ENCODE measurements around the gene ETF1.
"Not testable (repeated sequence)": the region's sequence is repeated elsewhere in the genome, so short reads cannot be mapped to it uniquely, and the experiment has no call there.

Gene ETF1

DNA sequence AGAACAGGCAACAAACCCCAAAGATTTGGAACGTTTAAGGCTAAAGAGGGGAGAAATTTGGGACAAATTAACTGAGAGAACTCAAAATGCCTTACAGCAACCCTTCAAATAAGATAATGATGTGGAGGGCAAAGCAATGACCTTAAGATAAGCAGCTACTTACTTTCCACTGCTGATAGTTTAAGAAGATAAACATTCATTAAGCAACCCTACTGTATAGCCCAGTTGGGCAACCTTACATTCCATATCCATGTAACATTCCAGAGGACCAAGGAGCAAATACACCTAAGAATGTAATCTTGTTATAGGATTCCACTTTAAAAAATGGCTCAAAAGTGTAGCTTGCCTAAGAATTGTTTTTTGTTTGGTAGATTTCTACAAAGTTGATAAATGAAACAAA lies 14.8 kb downstream of the ETF1 start:
- no peak for DNase-seq

DNA sequence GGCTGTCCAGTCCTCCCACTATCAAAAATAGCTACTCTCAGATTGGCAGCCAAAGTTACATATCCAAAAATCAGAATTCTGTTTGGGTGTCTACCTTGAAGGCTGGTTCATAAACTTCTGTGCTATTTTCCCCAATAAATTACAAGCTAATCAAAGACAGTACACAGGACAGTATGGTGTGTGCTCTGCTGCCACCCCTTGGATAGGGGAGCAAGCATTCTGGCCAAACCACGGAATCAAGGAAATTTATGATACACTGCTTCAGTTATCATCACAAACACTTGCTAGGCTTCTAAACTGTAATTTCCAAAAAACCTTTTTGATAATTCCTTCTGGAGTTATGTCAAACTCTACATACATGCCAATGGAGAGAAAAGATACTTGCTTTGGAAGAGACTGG lies 15.9 kb downstream of the ETF1 start:
- no peak for DNase-seq

DNA sequence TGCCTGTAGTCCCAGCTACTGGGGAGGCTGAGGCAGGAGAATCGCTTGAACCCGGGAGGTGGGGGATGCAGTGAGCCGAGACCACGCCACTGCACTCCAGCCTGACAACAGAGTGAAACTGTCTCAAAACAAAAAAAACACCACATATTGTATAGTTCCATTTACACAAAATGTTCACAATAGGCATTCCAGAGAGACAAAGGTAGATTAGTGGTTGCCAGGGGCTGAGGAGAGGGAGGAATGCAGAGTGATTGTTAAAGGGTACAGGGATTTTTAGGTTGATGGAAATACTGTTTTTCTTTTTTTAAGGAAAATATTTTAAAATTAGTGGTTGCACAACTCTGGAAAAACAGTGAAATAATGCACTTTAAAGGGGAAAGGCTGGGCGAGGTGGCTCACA lies 19.6 kb downstream of the ETF1 start:
- no peak for DNase-seq

DNA sequence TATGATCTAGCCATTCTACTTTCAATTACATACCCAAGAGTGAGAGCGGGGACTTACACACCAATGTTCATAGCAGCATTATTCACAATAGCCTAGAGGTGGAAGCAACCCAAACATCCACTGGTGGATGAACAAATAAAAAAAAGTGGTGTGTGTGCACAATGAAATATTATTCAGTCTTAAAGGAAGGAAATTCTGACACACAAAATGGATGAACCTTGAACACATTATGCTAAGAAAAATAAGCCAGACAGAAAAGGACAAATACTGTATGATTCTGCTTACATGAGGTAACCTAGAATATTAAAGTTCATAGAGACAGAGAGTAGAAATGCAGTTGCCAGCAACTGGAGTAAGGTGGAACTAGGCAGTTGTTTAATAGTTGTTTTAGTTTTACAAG lies 22.1 kb downstream of the ETF1 start:
- DNase-seq: no peak

DNA sequence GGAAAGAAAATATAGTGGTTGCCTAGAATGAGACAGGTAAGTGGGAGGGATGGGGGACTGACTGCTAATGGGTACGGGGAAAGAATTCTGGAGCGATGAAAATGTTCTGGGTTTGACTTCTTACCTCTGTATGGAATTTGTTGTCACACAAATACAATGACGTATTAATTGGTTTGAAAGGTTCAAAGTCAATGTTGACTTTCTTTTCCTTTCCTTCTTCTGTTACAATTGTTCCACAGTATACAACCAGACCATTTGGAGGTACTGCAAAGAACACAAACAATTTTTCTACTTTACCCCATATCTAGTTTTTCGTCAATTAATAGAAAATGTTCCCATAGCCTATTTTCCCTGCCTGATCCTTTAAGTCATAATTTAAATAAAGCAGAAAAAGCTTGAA lies 25.6 kb downstream of the ETF1 start:
- no peak for DNase-seq

DNA sequence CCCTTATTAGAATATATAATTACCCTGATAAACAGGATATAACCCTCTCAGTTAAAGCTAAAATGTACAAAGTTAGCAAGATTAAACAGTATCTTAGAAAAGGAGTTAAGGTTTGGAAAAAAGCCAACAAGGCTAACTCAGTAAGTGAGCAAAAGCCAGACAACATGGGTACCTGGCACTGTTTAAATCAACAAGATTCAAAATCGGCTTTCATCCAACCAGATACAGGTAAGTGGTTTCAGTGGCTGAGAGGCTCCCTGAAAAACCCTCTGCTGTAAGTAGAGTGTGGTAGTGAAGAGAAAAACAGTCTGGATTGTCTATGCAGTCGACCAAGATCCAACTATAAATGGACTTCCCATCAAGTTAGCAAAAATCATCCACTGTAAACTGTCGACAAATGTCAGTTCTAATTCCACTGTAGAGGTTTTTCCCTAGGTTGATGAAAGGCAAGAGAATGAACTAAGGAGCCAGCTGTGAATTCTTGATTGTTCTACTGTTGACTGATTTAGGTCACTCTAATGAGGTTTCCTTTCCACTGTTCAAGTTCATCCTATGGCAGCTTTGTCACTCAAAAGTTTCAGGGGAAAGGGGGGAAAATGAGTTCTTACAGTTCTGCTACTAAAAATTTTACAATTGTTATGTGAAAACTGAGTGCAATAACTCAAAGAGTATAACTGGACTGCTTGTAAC lies 27.3 kb downstream of the ETF1 start:
- DNase-seq: no peak

DNA sequence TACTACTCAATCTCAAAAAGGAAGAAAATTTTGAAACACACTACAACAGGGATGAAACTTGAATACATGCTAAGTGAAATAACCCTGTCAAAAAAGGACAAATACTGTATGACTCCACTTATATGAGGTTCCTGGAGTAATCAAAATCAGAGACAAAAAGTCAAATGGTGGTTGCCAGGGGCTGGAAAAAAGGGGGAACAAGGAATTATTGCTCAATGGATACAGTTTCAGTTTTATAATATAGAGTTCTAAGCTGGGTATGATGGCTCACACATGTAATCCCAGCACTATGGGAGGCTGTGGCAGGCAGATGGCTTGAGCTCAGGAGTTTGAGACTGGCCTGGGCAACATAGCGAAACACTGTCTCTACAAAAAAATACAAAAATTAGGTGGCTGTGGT lies 29.0 kb downstream of the ETF1 start:
- DNase-seq: no peak

DNA sequence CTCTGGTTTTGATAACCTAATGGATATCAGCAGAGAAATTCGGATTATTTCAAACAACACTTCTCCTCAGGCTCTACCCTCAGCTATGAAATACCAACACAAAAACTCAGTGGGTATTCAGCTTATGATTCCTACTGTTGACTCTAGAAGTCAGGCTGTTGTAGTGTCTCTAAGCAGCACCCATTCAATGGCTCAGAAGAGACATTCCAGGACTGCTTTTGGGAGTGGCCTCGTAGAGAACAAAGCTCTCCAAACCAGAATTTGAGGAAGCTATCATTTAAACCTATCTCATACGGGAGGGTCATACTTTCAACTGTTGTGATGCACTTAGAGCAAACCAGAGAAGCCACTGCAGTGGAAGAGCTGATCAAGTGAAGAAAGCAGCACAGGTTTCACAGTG lies 34.1 kb downstream of the ETF1 start:
- DNase-seq: no peak

DNA sequence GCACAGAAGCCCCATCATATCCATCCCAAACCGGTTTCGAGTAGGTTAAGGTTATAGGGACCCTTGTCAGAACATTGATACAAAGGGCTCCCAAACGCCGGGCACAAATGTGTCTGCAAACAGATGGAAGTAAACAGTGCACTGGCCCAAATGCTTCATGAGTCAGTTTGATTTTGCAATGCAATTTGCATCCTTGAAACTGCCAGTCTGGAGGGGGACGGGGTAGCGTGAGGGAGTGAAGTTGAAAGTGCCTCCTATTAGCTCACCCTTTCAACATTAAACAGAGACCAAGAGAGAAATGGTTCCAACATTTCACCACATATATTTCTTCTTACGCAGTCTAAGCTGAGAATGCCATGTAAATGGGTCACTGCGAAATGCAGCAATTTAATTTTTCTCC lies 35.6 kb downstream of the ETF1 start:
- DNase-seq: not testable (repeated sequence)

DNA sequence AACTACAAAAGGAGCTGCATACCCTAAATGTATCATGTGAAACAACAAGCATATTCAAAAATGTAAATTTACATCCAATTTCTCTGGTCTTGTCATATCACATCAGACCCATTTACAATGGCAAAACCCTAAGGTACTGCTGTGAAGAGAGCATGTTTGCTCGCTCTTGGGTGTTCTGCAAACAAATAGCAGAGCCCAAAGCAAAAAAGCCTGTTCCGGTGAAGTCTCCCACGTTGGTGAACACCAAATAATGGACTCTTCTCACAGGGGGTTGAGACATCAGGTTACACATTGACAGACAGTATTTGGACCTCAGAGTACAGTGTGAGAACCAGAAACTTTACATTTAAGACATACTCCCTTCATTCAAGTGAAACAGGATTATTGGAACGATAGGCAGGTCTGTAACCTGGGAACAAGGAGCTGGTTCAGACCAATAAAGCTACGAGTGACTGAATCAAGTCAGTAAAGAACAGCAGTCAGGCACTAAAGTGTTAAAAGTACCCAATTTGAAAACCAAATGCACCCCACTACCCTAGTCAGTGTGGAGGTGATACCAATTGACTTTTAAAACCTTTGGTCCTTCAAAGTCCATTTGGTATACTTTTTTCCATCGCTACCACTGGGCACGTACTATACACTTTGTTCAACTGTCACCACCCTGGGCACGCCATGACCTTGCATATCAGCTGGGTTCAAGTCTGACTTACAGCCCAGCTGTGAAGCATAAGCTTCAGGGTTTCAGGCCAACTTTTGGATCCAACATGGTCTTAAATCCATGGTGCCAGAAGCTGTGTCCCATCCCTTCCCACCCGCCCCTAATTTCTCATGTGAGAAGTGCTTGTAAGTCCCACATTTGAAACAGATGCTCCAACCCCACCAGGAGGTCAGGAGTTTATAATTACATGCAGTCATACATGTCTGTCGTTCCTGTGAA lies 36.4 kb downstream of the ETF1 start:
- DNase-seq: no peak

DNA sequence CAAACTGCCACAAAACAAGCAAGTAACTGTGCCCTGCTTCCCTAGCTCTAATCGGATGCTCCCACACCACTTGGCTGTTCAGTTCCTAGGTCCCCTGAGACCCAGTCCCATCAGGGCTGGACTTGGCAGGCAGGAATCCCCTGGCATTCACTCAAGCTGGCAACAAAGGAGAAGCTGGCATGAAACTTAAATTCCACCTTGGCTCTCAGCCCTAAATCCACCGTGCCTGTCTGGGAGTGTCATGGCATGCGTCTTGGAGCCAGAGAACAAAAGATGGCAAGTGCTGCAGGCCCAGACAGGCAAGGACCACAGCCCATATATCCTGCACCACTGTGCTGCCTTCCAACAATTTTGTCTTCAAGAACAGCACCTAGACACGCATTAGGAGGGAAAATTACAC lies 38.2 kb downstream of the ETF1 start:
- DNase-seq: no peak

DNA sequence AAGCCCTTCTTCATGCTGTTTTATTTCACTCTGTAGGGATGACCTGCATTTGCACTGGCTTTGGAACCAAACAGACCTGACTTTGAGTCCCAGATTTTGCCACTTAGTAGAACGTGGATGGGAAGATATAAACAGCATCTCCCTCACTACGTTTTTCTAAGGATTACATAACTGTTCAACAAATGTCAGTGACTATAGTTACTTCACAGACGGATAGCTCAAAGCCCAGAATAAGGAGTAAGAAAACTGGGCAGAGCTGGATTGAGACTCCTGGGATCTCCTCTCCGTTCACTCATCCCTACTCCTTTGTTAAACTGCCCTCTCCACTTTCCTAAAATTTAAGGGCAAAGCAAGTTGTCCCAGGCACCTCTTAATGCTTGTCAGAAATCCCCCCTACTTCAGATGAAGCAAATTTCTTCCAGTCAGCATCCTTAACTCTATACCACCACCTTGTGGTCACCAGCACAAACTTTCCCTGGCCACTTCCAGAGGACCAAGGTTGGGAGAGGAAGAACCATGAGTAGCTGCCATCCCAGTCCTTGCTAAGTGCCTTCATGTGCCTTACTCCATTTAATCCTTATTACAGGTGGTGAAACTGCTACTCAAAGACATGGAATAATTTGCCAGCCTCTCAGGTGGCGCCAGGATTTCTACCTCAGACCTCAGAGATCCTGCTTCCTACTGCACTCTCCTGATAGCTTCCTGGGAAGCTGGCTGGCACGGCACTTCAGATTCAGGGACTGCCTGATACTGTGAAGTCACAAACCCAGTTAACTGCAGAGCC lies 39.4 kb downstream of the ETF1 start:
- no peak for DNase-seq

DNA sequence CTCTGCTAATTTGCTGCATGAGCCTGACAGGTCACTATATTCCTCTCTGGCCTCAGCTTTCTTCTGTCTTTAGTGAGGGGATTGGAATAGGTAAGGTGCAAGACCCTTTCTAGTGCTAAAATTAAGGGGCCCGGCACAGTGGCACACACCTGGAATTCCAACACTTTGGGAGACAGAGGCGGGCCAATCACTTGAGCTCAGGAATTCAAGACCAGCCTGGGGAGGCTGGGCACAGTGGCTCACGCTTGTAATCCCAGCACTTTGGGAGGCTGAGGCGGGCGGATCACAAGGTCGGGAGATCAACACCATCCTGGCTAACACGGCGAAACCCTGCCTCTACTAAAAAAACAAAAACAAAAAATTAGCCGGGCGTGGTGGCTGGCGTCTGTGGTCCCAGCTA lies 40.5 kb downstream of the ETF1 start:
- no peak for DNase-seq

DNA sequence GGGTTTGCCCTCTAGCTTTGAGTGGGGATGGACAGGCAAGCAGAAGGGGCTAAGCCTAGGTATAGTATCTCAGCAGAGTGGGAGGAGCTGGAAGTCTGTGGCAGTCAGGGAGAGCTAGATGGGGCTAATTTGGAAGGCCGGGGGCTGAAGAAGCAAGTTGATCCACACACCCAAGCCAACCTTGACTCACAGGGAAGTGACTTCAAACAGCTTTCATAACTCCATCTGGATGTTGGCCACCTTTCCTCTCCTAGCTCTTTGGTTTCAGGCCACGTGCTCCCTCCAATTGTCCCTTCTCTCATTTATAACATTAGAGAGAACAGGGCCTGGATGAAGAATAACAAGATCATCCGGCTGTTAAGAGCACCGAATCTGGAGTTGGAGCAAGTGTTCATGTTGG lies 40.9 kb downstream of the ETF1 start:
- DNase-seq: no peak

DNA sequence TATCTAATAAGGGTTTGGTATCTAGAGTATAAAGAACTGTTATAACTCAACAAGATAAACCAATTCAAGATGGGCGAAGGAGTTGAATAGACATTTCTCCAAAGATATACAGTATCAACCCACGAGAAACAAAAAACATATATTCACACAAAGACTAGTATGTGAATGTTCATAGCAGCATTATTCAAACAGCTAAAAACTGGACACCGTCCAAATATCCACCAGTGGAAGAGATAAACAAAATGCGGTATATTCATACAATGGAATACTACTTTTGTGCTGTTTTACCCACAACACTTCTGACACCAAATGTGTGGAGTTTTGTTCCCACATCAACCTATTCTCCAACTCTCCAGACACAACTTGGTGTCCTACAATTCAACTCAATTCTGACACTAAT lies 44.7 kb downstream of the ETF1 start:
- no peak for DNase-seq

DNA sequence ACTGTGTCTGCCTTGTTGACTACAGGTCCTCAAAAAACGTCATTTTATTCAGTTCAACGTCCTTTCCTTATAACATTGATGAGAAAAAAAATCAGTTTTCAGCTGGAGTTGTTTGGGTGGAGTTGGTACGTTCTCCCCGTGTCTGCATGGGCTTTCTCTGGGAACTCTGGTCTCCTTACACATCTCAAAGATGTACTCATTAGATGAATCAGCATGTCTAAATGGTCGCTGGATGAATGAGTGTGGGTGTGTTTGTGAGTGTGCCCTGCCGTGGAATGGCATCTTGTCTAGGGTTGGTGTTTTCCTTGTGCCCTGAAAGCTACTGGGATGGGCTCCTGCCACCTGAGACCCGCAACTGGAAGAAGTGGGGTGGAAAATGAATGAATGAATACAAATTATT lies 47.7 kb downstream of the ETF1 start:
- no peak for DNase-seq

DNA sequence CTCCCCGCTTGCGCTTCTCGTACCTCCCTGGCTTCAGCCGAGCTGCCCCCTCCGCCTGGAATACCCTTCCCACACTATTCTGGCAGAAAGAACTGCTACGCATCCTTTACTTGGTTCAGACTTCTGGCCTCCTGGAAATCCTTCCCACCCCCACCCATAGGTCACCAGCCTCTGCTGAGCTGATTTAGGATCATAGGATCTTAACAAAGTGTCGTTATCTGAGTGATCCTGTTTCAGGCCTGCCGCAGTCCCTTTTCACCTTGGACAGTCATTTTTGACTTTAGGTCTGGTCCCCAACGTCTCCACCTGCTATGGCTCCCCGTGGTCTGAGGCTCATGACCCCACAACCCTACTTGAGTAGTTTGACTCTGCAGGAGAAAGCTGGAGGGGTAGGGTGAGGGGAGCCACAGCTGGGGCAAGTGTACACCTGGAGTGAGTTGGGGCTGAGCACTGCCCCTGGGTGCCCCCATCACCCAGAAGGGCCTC lies 50.4 kb downstream of the ETF1 start:
- no peak for DNase-seq

DNA sequence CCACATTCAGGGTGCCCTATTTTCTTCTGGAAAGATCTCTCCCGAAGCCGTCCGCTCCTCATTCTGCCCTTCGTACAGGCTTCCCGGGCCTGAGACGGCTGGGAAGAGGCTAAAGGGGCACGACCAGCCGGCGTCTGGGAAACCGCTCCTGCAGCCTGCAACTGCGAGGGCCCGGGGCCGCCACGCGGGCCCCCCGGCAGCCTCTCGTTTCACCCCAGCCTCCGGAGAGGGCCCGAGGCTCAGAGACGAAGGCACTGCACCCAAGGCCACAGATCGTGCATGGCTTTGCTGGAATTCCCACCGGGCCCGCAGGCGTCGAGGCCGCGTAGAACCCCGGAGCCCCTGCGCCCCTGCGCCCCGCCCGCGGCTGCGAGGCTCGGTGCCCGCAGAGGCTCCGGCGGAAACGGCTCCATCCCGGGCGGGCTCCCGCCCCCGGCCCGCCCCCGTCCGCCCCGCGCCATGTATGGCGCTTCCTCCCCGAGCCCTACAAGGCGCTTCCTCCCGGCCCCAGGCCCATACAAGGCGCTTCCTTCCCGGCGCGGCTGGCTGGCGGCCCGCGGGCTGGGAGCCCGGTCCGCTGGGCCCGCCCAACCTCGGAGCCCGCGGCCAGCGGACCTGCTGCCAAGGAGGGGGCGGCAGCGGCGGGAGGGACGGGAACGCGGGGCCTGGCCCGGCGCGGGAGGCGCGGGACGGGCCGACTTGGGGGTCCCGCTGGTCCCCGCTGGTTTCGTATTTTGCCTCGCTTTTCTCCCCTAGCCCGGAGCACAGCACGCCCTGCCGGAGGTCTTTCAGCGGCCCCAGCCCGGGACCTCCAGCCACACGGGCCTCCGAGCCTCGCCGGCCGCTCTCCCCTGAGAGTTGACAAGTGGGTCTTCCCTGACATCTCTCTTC lies 51.1 kb downstream of the ETF1 start:
- peak; percentile 7 for DNase-seq

DNA sequence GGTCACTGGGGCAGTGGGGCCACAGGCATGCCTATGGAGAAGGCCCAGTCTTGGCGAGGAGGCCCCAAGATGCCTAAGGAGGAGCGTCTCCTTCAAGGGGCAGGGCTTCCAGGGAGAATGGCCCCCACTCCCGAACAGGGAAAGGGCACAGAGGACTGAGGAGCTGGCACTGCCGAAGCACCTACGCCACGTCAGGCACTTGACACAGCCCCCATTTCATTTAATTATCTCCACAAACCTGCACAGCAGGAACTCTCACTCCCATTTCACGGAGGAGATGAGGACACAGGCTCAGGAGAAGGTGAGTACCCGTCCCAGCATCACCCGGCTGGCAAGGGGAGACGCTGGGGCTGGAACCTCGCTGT lies 51.8 kb downstream of the ETF1 start:
- DNase-seq: no peak

DNA sequence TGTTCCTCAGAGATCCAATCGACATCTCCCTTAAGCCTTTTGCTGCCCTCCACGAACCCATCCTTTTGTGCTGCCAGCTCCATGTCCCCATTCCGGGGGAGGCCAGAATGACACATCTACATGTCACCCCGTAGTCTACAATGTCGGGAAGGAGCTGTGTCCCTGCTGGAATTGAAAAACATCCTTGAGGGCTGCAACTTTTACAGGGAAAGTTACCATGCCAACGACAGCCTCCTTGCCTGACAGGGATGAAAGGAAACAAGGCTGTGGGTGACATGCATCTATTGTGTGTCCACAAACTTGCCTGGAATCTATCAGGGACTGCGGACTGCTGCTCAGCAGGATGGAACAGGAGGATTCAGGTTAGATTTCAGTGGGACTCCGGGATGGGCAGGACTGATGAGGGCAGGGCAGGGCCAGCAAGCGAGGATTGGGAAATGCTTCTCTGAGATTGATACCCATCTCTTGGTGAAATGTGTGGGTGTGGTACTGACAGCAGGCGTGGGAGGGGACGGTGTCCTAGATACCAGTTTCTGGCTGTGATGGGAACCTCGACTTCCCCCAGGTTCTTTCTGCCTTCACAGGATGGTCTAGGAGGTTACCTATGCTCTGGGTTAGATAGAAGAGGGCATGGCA lies 52.3 kb downstream of the ETF1 start:
- DNase-seq: no peak

DNA sequence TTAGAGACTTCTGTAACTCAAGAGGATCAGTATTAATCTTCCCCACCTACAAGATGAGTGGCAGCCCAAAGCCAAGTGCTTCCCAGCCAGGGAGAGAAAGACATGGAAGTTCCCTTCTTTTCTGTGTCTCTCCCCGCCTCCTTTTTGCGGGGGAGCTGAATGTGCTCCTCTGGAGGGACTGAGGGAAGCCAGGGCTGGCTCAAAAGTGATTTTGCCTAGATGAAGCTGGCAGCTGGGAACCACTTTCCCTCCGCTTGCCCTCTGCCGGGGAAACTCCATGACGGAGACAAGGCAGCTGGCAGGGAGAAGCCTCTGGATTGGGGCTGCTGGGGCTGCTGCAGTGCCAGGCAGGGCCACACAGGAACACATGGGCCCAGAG lies 53.4 kb downstream of the ETF1 start:
- no peak for DNase-seq

DNA sequence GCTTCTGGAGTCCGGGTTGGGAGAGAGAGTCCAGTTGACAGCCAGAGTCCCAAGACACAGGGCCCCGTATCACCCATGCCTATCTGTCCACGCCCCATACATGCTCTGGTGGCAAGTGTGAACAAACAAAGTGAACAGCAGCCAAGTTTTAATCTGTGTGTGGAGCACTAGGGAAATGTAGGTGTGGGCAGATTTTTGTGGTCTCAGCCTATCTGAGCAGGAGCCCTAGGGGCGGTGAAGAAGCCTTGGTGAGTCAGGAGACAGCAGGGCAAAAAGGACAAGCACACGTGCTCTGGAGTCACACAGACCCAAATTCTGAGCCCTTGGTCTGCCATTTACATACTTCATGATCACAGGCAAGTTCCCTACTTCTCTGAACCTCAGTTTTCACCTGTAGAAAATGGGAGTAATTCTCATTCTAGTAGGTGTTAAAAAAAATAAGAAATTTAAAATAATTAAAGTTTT lies 54.5 kb downstream of the ETF1 start:
- no peak for DNase-seq

All from NCI-H524 treated with DMSO at 0.1 percent for 48 hours (cell line).